Calu3 (cell line): ENCODE results near the gene BCR. TPM values are rescaled to one million over a fixed set of nuclear protein-coding genes. Genes with fewer than 3 reads are reported as not detected.

Experiments
- BruUV-seq: library from RNA; stranded (reverse); fragments of 400-500 nt; replicated peaks from 2 replicates; lab custom pipeline; 2021; lab: Mats Ljungman, UMichigan
- CTCF ChIA-PET: fragments of 300-600 bp; sonication (Branson Sonifier 250); formaldehyde crosslinking; loops from one replicate; lab custom pipeline; 2022; ENCODE audit warnings: antibody characterized with exemption; lab: Charles Lee
- DNase-seq: peaks from one replicate; pipeline ENCODE4 v3.0.0; 2022
- H3K27ac Mint-ChIP-seq: one replicate; pipeline ENCODE4 v1.8.0; 2022; ENCODE audit warnings: mixed read lengths; ENCODE audit not compliant: unreplicated experiment
- H3K27me3 Mint-ChIP-seq: one replicate; pipeline ENCODE4 v1.8.0; 2022; ENCODE audit warnings: mixed read lengths; ENCODE audit not compliant: unreplicated experiment
- H3K36me3 Mint-ChIP-seq: one replicate; pipeline ENCODE4 v1.8.0; 2022; ENCODE audit warnings: mild to moderate bottlenecking, moderate library complexity, mixed read lengths; ENCODE audit not compliant: insufficient read depth, unreplicated experiment
- H3K4me1 Mint-ChIP-seq: one replicate; pipeline ENCODE4 v1.8.0; 2022; ENCODE audit warnings: mild to moderate bottlenecking, low read depth, mixed read lengths; ENCODE audit not compliant: unreplicated experiment
- H3K4me3 Mint-ChIP-seq: one replicate; pipeline ENCODE4 v1.8.0; 2022; ENCODE audit warnings: mild to moderate bottlenecking, low read depth, moderate library complexity, mixed read lengths; ENCODE audit not compliant: unreplicated experiment
- H3K9me3 Mint-ChIP-seq: one replicate; pipeline ENCODE4 v1.8.0; 2022; ENCODE audit warnings: low read depth, mixed read lengths; ENCODE audit not compliant: unreplicated experiment
- intact Hi-C: fragments of 100-400 bp; cut with micrococcal nuclease; formaldehyde crosslinking; loops from one replicate; pipeline ENCODE4 v1.10.0; 2022; ENCODE audit not compliant: unreplicated experiment
- total RNA-seq: library from RNA; stranded (reverse); gene quantifications from 2 replicates; pipeline ENCODE4 v1.2.3, GENCODE V29; 2022
- TF ChIP-seq, protein P1 (sequence below): fragments of 200-600 bp; IDR thresholded peaks from one replicate; pipeline ENCODE4 v1.8.0; 2022; ENCODE audit warnings: antibody characterized with exemption; ENCODE audit not compliant: unreplicated experiment

Gene BCR
- total RNA-seq, 1 experiment from 2014 or later = 83.6 TPM

DNA sequence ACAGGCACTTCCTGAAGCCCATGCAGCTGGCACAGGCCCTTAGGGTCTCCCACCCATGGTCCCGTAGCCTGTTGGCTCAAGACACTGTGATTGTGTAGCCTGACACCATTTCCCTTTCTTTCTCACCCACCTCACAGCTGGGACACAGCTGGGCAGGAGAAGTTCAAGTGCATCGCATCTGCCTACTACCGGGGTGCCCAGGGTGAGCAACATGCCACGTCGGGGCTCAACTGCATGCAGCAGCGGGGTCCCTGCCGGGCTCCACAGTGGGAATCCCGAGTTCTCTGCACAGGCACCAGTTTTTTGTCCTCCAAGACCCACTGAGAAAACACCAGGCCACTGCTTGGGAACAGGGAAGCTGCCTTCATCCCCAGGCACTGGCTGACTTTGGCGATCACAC, 24.5 kb upstream of the BCR start:
- Mint-ChIP-seq H3K36me3 (no peaks in the 10 kb centered on the region), H3K4me1 (no peaks in the 10 kb centered on the region), H3K27ac (no peak overlapping the region), H3K9me3 (no peaks in the 10 kb centered on the region), H3K4me3 (no peak overlapping the region), H3K27me3 (no peaks in the 10 kb centered on the region)
- TF ChIP-seq, protein P1, sequence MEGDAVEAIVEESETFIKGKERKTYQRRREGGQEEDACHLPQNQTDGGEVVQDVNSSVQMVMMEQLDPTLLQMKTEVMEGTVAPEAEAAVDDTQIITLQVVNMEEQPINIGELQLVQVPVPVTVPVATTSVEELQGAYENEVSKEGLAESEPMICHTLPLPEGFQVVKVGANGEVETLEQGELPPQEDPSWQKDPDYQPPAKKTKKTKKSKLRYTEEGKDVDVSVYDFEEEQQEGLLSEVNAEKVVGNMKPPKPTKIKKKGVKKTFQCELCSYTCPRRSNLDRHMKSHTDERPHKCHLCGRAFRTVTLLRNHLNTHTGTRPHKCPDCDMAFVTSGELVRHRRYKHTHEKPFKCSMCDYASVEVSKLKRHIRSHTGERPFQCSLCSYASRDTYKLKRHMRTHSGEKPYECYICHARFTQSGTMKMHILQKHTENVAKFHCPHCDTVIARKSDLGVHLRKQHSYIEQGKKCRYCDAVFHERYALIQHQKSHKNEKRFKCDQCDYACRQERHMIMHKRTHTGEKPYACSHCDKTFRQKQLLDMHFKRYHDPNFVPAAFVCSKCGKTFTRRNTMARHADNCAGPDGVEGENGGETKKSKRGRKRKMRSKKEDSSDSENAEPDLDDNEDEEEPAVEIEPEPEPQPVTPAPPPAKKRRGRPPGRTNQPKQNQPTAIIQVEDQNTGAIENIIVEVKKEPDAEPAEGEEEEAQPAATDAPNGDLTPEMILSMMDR = no peak
- no TSS peak for BruUV-seq
- CTCF ChIA-PET = interaction anchor here (1.9 kb wide), 1 partner anchor 126 kb away, joined by 8 read pairs; no protein-coding TSS in a partner anchor
- no peak for DNase-seq
- intact Hi-C loops = no loop called here

- CTCF ChIA-PET = interaction anchor here (1.9 kb wide), 1 partner anchor 125 kb away, joined by 8 read pairs; no protein-coding TSS in a partner anchor
- H3K4me3 Mint-ChIP-seq = no peak overlapping the region
- no peaks in the 10 kb centered on the region for H3K27me3 Mint-ChIP-seq
- intact Hi-C loops = no loop called here
- no peaks in the 10 kb centered on the region for H3K9me3 Mint-ChIP-seq
- DNase-seq = no peak
- BruUV-seq = no TSS peak
- no peak overlapping the region for H3K27ac Mint-ChIP-seq
- TF ChIP-seq, protein P1 = no peak
- H3K36me3 Mint-ChIP-seq = no peaks in the 10 kb centered on the region
- no peaks in the 10 kb centered on the region for H3K4me1 Mint-ChIP-seq
Measured at GRCh38 chr22:23156286-23156685, 24.0 kb upstream of the BCR start.

DNA sequence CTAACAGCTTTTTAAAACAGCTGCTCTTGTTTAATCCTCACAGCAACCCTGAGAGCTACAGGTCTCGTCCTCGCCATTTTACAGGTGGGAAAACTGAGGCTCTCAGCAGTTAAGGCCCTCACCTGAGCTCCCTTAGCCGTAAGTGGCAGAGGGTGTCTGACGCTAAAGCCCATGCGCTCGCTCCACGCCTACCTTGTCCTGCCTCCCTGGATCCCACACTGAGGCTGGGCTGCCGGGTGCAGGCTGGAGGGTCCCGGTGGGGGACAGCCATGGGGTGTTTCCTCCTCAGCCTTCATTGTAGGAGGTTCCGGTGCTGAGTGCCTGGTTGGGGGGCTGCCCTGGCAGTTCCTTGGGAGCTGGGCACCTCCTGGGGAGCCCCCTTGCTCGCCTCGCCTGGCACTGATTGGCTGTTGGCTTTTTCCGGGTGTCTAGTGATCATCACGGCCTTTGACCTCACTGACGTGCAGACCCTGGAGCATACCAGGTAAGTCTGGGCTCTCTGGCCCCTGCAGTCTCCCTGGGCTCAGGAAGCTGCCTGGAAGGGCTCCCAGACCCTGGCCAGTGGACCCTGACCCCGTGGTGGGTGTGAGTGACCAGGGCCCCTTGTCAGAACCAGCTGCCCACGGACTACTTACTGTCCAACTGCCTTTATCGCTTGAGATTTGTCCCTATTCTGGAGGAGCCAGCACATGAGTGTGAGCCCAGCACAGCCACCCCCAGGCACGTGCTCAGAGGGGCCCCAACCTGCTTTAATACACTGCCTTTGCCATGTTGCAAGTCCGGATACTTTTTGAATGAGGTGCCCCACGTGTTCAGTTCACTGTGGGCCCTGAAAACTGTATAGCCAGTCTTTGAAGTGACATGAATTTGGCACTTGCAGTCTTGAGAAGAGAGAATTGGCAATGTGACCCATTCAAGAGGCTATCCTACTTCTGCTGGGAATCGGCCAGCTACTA, 22.5 kb upstream of the BCR start:
- intact Hi-C loops = no loop called here
- peaks cover 5% of the 10 kb centered on the region for H3K36me3 Mint-ChIP-seq
- no peaks in the 10 kb centered on the region for H3K27me3 Mint-ChIP-seq
- no peaks in the 10 kb centered on the region for H3K4me1 Mint-ChIP-seq
- no peak overlapping the region for H3K4me3 Mint-ChIP-seq
- DNase-seq = no peak
- H3K27ac Mint-ChIP-seq = no peak overlapping the region
- H3K9me3 Mint-ChIP-seq = no peaks in the 10 kb centered on the region
- TF ChIP-seq, protein P1 = no peak
- no TSS peak for BruUV-seq
- CTCF ChIA-PET = interaction anchor here (1.9 kb wide), 1 partner anchor 124 kb away, joined by 8 read pairs; no protein-coding TSS in a partner anchor

- Mint-ChIP-seq H3K9me3 (no peaks in the 10 kb centered on the region), H3K4me1 (no peaks in the 10 kb centered on the region), H3K36me3 (peaks cover 5% of the 10 kb centered on the region), H3K27me3 (no peaks in the 10 kb centered on the region), H3K4me3 (no peak overlapping the region), H3K27ac (no peak overlapping the region)
- no peak for DNase-seq
- CTCF ChIA-PET = no interaction called here
- intact Hi-C loops = no loop called here
- TF ChIP-seq, protein P1 = no peak
- no TSS peak for BruUV-seq
Measured at GRCh38 chr22:23158516-23159290, 21.6 kb upstream of the BCR start.
